Stimulated activated CD8-positive, alpha-beta memory T cell treated with anti-CD3 and anti-CD28 coated beads, Interleukin-12 subunit alpha, Interleukin-12 subunit beta, amount 100 ng/mL, for 24 hours (primary cell): ENCODE measurements around the gene ZNF766.
A peak's percentile ranks its signal among the peaks of the same experiment; 100 is the strongest.
"Not testable (repeated sequence)": the region's sequence is repeated elsewhere in the genome, so short reads cannot be mapped to it uniquely, and the experiment has no call there.

ENCODE experiments used
- DNase-seq: peaks from one replicate; pipeline ENCODE4 v3.0.0-alpha.2; 2020; ENCODE audit errors: extremely low read depth

Gene ZNF766

DNA sequence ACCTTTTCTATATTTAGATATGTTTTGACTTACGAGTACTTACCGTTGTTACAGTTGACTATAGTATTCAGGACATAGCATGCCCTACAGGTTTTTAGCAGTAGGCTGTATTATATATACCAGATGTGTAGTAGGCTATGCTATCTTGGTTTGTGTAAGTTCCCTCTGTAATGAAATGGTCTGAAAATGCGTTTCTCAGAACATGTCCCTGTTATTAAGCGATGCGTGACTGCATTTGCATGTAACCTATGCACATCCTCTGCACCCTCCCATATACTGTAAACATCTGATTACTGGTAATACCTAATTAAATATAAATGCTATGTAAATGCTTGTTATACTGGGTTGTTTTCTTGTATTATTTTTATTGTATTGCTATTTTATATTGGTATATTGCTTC, 6.6 kb downstream of the ZNF766 start:
- no peak for DNase-seq

DNA sequence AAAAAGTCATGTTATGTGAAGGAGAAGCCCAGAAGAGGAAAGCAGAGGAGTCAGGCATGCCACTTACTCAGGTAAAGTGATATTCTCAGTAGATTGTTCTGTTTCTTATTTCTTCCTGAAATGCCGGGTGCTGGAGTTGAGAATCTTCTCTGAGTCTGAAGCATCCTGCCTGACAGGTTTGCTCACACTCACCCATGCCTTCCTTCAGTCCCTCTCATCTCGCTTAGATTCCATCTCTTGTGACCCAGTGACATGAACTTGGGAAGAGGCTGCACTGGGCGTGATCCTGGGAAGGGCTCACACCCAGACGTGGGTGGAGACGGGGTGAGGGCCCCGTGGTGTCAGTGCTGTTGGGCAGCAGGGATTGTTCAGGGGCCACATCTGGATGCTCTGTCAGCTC, 8.1 kb downstream of the ZNF766 start:
- no peak for DNase-seq

DNA sequence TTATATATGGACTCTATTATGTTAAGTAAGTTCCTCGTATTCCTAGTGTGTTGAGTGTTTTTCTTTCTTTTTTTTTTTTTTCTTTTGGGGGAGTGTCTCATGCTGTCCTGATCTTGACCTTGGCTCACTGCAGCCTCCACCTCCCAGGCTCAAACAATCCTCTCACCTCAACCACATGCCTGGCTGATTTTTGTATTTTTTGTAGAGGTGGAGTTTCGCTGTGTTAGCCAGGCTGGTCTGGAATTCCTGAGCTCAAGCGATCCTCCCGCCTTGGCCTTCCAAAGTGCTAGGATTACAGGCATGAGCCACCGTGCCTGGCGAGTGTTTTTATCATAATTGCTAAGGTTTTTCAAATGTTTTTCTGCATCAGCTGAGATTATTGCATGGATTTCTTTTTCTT, 16.9 kb downstream of the ZNF766 start:
- DNase-seq: no peak

DNA sequence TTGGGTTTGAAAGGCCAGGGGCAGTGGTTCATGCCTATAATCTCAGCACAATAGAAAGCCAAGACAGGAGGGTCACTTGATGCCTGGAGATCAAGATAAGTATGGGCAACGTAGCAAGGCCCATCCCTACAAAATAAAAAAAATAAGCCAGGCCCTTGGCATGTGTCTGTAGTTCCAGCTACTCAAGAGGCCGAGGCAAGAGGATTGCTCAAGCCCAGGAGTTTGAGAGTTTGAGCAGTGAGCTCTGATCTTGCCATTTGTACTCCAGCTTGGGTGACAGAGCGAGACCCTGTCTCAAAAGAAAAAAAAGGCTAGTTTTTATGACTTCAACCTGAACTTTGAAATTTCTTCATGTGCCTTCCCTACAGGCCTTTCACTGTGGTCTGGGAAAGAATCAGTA, 22.4 kb downstream of the ZNF766 start:
- no peak for DNase-seq

DNA sequence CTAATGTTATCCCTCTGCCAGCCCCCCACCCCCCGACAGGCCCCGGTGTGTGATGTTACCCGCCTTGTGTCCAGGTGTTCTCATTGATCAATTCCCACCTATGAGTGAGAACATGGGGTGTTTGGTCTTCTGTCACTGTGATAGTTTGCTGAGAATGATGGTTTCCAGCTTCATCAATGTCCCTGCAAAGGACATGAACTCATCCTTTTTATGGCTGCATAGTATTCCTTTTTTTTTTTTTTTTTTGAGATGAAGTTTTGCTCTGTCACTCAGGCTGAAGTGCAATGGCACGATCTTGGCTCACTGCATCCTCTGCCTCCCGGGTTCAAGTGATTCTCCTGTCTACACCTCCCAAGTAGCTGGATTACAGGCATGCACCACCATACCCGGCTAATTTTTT, 23.6 kb downstream of the ZNF766 start:
- DNase-seq: not testable (repeated sequence)

DNA sequence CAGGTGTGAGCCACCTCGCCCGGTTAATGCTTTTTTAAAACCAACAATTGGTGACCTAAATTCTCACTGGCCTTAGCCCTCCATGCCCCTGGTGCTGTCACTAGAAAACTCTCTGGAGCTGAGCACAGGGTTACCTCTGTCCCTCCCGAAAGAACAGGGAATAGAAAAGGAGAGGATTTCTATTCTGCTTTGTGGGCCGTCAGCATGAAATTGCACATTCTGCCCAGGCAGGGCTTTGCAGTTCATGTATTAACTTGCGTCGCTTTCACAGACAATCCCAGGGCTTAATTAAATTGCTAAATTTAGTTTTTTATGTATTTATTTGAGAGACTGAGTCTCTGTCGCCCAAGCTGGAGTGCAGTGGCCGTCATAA, 27.0 kb downstream of the ZNF766 start:
- DNase-seq: no peak

DNA sequence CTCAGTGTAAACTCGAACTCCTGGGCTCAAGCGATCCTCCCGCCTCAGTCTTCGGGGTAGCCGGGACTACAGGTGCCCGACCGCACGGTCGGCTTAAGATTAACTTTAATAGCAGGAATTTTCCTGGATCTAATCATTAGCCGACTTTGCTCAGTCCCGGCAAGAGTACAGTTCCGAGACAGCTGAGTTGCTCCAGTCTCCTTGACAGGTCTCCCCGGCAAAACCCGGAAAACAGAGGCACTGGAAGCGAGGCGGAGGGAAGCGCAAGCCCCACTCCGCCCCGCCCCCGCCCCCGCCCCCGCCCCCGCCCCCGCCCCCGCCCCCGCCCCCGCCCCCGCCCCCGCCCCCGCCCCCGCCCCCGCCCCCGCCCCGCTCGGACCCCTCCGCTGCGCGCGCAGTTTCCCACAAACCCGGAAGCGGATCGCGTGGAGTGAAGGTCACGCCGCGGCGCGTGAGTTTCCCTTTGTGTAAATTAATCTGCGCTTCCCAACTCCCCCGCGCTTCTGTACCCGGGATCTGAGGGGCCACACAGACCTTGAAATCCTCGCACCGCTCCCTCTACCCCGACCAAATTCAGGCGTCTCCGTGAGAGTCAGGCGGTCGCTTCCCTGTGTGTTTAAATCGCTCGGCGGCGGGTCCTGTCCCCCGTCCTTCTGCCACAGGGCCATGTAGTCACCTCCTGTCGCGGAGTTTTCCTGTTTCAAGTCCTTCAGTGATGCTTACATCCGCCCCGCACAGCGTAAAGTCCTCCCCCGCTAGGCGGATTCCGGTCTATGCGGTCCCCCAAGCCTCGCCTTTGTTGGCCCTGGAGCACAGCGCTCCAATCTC, 27.6 kb downstream of the ZNF766 start, which contains the start of gene ZNF480:
Gene ZNF480, plus strand, starts transcription at position 397 of the 828 bp plus-strand sequence. CDS start 3,244 bp downstream, outside the sequence.
- DNase-seq: peak; percentile 54

DNA sequence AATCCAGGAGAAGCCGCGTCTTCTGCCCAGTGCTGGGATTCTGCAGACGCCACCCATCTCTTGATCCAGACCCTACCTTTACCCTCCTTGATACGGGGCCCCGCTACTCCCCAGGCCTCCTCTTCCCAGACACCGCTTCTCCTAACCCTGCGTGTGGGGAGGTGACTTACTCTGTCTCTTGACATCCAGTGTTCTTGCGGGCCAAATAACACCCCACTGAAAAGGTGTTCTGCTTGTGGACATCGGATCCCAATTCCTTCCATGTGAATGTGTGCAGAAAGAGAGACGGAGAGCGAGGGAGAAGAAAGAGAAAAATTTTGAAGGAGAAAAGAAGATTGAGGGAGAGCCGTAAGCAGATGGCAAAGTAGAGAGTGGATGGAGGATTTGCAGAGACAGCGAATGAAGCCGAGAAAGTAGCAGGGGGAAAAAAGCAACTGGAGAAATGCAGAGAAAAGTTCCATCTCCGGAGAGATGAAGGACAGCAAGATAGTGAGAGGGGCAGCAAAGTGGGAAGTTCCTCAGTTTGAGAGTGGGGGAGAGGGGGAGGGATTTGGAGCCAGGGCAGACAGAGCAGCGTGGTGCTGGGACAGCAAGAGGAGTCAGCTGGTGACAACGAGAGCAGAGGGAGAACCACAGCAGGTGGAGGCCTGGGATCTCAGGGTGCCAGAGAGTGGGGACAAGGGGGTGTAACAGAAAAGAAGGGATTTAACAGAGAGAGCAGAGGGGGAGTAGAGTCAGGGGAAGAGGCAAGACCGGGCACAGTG, 28.4 kb downstream of the ZNF766 start:
- no peak for DNase-seq

DNA sequence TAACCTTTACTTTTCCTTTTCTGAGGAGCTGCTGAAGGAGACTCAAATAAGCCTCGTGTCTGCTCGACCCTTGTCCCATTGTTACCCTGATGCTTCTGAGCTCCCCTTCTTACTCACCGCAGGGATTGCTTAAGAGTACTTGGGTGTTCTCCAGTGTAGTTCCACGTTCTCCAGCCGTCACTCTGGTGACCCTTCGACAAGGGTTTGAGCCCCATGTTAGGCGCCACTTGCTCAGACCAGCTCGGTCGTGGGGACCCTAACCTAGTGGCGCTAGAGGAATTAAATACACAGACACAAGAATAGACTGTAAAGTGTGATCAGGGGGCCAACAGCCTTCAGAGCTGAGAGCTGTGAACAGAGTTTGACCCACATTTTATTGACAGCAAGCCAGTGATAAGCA, 37.9 kb downstream of the ZNF766 start:
- no peak for DNase-seq

DNA sequence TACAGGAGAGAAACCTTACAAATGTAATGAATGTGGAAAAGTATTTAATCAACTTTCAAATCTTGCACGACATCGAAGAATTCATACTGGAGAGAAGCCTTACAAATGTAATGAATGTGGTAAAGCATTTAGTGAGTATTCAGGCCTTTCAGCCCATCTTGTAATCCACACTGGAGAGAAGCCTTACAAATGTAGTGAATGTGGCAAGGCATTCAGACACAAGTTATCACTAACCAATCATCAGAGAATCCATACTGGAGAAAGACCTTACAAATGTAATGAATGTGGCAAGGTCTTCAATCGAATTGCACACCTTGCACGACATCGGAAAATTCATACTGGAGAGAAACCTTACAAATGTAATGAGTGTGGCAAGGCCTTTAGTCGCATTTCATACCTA, 53.0 kb downstream of the ZNF766 start:
- no peak for DNase-seq

DNA sequence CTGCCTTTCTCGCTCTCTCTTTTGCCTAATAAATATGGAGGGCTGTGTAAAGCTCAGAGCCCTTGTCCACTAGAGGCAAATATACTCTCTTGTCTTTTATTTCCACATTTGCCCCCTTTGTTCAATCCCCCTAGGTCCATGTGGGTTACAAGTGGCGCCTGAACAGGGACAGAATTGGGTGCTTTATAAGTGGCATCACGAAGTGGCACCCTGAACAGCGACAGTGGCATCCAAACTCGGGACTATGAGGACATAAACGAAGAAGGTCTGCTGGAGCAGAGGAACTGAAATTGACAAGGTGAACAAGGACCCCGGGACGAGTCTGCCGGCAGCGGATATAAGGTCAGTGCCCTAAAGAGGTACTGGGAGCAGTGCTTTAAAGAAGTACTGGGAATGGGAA, 62.4 kb downstream of the ZNF766 start:
- DNase-seq: no peak

DNA sequence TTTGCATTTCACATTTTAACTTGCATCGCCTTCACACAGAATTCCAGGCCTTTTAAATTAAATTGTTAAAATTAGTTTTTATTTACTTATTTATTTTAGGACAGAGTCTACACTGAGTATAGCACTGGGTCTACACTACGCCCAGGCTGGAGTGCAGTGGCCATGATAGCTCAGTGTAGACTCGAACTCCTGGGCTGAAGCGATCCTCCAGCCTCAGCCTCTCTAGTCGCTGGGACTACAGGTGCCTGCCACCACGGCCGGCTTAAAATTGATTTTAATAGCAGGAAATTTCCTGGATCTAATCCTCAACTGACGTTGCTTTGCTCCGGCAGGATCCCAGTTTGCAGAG, 66.4 kb downstream of the ZNF766 start:
- no peak for DNase-seq

DNA sequence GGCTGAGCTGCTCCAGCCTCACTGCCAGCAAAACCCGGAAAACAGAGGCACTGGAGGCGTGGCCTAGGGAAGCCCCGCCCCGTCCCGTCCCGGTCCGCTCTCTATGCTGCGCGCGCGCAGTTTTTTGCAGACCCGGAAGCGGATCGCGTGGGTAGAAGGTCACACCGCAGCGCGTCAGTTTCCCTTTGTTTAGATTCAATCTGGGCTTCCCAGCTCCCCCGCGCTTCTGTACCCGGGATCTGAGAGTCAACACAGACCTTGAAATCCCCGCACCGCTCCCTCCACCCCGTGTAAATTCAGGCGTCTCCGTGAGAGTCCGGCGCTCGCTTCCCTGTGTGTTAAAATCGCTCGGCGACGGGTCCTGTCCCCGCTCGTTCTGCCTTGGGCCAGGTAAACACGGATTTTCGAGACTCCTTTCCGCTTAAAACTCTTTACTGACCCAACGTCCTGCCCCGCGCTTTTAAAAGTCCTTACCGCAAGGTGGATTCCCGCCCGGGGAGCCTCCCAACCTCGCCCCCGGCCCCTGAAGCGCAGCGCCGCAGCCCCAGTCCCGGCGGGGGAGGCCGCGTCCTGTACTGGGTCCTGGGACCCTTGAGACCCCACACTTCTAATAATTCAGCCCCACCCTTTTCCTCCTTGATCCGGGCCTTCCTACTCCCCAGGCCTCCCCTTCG, 66.9 kb downstream of the ZNF766 start, which contains the start of gene ZNF610:
Gene ZNF610, plus strand, starts transcription at position 127 of the 674 bp plus-strand sequence. CDS start 12,930 bp downstream, outside the sequence.
- DNase-seq: peak; percentile 71

DNA sequence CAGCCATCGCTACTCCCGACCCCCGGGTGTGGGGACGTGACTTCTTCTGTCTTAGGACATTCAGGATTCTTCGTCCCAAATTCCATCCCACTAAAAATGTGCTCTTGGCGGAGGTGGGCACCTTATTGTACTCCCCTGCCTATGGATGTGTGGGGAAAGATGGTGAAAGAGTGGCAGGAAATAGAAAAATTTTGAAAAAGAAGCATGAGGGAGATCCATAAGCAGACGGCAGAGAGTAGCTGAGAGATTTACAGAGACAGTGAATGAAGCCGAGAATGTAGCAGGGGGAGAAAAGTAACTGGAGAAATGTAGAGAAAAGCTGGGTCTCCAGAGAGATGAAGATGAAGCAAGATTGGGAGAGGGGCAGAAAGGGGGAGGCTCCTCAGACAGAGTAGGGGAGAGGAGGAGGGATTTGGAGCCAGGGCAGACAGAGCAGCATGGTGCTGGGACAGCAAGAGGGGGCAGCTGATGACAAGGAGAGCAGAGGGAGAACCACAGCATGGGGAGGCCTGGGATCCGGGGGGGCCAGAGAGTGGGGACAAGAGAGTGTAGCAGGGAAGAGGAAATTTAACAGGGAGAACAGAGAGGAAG, 67.5 kb downstream of the ZNF766 start:
- no peak for DNase-seq

DNA sequence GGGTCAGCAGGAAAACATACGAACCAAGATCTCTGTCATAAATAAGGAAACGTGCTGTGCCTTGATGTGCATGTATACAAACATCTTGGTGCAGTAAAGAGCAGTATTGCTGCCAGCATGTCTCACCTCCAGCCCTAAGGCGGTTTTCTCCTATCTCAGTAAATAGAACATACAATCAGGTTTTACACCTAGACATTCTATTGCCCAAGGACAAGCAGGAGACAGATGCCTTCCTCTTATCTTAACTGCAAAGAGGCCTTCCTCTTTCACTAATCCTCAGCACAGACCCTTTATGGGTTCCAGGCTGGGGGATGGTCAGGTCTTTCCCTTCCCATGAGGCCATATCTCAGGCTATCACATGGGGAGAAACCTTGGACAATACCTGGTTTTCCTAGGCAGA, 69.6 kb downstream of the ZNF766 start:
- not testable (repeated sequence) for DNase-seq

DNA sequence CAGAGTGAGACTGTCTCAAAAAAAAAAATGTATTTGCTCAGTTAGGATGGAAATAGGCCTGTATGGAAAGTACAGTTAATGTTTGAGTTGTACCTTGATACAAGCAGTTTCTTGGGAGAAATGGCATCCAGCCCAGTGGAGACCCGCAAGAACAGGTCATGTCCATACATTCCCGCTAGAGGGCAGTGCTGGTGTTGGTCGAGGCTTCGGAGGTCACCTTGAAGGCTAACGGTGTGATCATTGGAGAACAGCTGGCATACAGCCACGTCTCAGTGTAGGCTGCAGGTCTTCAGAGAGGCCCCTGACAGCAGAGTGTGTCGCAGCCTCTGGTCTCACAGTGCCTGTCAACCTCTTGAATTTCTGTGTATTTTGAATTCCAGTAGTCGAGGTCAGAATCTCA, 74.2 kb downstream of the ZNF766 start:
- no peak for DNase-seq

DNA sequence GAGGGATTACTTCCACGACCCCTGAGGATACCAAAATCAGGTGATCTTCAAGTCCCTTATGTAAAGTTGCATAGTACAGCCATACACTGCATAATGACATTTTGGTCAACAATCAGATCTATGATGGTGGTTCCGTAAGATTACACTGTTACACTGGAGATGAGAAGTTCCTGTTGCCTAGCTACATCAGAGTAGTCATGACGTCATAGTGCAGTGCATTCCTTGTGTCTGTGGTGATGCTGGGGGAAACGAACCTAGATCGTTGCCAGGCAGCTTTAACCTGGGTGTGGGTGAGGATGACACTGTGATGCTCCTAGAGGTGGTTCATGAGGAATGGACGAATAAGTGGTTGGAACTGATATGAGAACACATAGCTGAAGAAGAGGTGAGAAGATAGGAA, 75.8 kb downstream of the ZNF766 start:
- no peak for DNase-seq
